ENCODE data around the gene ABCB6.

DNA sequence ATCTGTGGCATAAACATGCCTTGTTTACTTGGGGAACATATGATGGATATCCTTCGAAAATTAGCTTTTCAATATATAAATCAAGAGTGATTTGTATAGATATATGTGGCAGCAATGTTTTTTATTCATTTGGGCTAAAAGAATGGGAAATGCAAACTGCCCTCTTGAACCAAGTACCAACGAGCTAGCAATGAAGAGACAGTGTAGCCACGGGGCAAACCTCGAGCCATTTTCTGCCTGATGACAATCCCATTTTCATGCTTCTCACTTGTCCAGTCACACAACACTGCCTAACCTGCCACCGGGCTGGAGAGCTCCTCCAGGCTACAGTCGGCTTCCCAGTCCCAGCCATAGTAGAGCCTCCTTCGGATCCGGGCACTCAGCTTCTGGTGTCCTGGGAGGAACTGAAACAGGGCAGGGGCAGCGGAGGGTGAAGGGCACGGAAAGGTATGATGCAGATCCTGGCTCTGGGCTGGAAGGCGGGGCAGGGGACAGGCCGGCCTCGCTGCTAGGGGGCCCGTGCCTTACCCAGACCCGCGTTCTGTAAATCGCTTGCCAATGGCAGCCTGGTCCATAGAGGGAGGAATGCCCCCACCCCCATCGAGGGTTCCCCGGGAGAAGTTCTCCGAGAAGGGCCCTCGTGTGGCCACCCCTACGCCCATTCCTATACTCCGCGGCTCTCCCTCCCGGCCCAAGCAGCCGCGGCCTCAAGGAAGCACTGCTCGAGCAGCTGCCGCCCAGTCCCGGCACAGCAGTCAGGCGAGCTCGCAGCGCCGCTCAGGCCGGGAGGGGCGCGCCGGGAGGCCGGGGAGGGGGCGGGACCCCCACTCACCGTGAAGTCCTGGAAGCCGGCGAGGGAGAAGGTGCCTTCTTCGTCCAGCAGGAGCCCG, 42.6 kb downstream of the ABCB6 start:
- no peak for TF ChIP-seq YY1 (IDR thresholded peaks at IDR 0.05; ENCODE audit: insufficient read depth, insufficient read length)
- TF ChIP-seq ZNF274 (IDR thresholded peaks at IDR 0.05; ENCODE audit: low read depth, low read length) = no peak
